GM19023 (cell line): ENCODE data around the gene DENND1A.

ENCODE experiments used
- ATAC-seq: cut with Tn5 transposase; IDR thresholded peaks from one replicate; pipeline ENCODE4 v1.9.1; 2021; ENCODE audit warnings: mild to moderate bottlenecking, moderate library complexity; ENCODE audit not compliant: unreplicated experiment

DENND1A gene

GRCh38 chr9:123368536-123369153 lies 561.3 kb downstream of the DENND1A start:
- no peak for ATAC-seq

GRCh38 chr9:123368023-123368422 lies 561.9 kb downstream of the DENND1A start:
- ATAC-seq, result no peak

GRCh38 chr9:123365881-123366528 lies 563.9 kb downstream of the DENND1A start:
- no peak for ATAC-seq

GRCh38 chr9:123365287-123365880 lies 564.5 kb downstream of the DENND1A start:
- ATAC-seq, result no peak

GRCh38 chr9:123364241-123364824 lies 565.6 kb downstream of the DENND1A start:
- ATAC-seq, result no peak

- ATAC-seq, result no peak
These were observed 567.1 kb downstream of the DENND1A start for GRCh38 chr9:123362856-123363255.

GRCh38 chr9:123361731-123362510 lies 568.0 kb downstream of the DENND1A start:
- ATAC-seq, result no peak

- no peak for ATAC-seq
These were observed 568.7 kb downstream of the DENND1A start for GRCh38 chr9:123361086-123361730.

GRCh38 chr9:123360161-123361085 lies 569.5 kb downstream of the DENND1A start:
- no peak for ATAC-seq

GRCh38 chr9:123359546-123359945 lies 570.4 kb downstream of the DENND1A start:
- no peak for ATAC-seq

- ATAC-seq, result no peak
These were observed 570.8 kb downstream of the DENND1A start for GRCh38 chr9:123359106-123359505.

GRCh38 chr9:123358181-123358905 lies 571.6 kb downstream of the DENND1A start:
- ATAC-seq, result no peak

- no peak for ATAC-seq
These were observed 572.2 kb downstream of the DENND1A start for GRCh38 chr9:123357743-123358059.

GRCh38 chr9:123356851-123357742 lies 572.8 kb downstream of the DENND1A start:
- no peak for ATAC-seq

GRCh38 chr9:123355761-123356431 lies 574.0 kb downstream of the DENND1A start, which contains the start of gene CRB2:
Gene CRB2 (plus strand): TSS chr9:123356197. CDS start chr9:123356261, 64 bp downstream.
- no peak for ATAC-seq

- no peak for ATAC-seq
These were observed 575.0 kb downstream of the DENND1A start for GRCh38 chr9:123354806-123355508.
